ENCODE results near the gene SPSB2. TPM values are rescaled to one million over a fixed set of nuclear protein-coding genes. Genes with fewer than 3 reads are reported as not detected.

Gene SPSB2
- total and polyA plus RNA-seq, 2 experiments from 2014 or later = 4.4 to 4.8 TPM

DNA sequence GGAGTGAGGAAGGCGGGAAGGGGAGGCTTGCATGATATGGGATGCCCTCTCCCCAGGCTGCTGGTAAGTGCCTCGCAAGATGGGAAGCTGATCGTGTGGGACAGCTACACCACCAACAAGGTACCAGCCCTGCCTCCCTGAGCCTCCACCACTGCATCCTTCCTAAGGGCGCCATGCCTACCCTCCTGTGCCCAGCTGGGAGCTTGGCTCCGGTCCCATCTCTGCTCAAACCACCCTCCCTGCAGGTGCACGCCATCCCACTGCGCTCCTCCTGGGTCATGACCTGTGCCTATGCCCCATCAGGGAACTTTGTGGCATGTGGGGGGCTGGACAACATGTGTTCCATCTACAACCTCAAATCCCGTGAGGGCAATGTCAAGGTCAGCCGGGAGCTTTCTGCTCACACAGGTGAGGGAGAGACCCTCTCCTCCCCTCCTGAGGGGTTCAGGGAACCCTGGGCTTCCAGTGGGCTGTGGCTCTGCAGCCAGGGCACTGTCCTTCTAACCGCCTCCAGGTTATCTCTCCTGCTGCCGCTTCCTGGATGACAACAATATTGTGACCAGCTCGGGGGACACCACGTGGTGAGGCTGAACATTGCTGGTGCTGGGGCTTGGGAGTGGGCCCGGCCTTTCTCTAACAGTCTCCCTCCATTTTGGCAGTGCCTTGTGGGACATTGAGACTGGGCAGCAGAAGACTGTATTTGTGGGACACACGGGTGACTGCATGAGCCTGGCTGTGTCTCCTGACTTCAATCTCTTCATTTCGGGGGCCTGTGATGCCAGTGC, 29.8 kb downstream of the SPSB2 start:
- DNase-seq = no peak
- 82 to 87% methylated on average over 13 to 16 of the region's 16 CpGs for WGBS, 2 experiments (ENCODE audit: low coverage in 1 of 2, low lambda C conversion rate in 2 of 2, missing lambda C conversion rate in 2 of 2)
- Histone ChIP-seq H3K27ac (no peak overlapping the region), H3K36me3 (ENCODE audit: low read depth) (peaks cover 22% of the 10 kb centered on the region; the same call in 1 of the 2 replicates), H2AFZ (no peak overlapping the region), H3K4me2 (ENCODE audit: unreplicated experiment) (no peak overlapping the region), H3K27me3 (replicated peaks; ENCODE audit: insufficient read depth) (no peaks in the 10 kb centered on the region), H4K20me1 (ENCODE audit: insufficient read depth) (no peaks in the 10 kb centered on the region), H3K9me3 (ENCODE audit: low read depth) (no peaks in the 10 kb centered on the region), H3F3A (ENCODE audit: insufficient read depth) (no peaks in the 10 kb centered on the region), H3K9me2 (ENCODE audit: insufficient read depth) (no peaks in the 10 kb centered on the region), H3K4me1 (ENCODE audit: insufficient read depth) (no peaks in the 10 kb centered on the region), H3K4me3 (no peak overlapping the region), H3K9ac (no peak overlapping the region), H3K79me2 (ENCODE audit: insufficient read depth) (peaks cover 13% of the 10 kb centered on the region; the same call in 1 of the 2 replicates)
- in situ Hi-C loops (cut with MboI) = no loop called here
- TF ChIP-seq EZH2 (IDR thresholded peaks at IDR 0.05; ENCODE audit: insufficient read depth, poor library complexity, severe bottlenecking) (no peak), EZH2phosphoT487 (IDR thresholded peaks at IDR 0.05; ENCODE audit: insufficient read depth, low read depth) (no peak)

DNA sequence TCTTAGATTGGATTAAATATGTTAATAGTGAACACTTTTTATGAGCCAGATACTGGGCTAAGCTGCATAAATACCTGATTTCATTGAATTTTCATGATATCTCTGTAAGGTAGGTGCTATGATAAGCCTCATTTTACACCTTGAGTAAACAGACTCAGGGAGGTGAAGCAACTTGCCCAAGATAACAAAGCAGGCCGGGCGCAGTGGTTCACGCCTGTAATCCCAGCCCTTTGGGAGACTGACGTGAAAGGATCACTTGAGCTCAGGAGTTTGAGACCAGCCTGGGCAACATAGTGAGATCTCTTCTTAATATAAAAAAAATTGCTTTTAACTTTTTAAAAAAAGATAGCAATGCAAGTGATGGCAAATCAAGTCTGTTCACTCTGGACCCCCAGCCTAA, 31.0 kb downstream of the SPSB2 start:
- no peaks in the 10 kb centered on the region for H3K27me3 ChIP-seq (replicated peaks; ENCODE audit: insufficient read depth)
- no peak for DNase-seq
- no peak overlapping the region for H3K4me3 ChIP-seq
- TF ChIP-seq EZH2 (IDR thresholded peaks at IDR 0.05; ENCODE audit: insufficient read depth, poor library complexity, severe bottlenecking) (no peak), EZH2phosphoT487 (IDR thresholded peaks at IDR 0.05; ENCODE audit: insufficient read depth, low read depth) (no peak)
- WGBS, 2 experiments (ENCODE audit: low coverage in 1 of 2, low lambda C conversion rate in 2 of 2, missing lambda C conversion rate in 2 of 2) = 96% methylated on average over 4 of the region's 4 CpGs
- no peak overlapping the region for H3K4me2 ChIP-seq (ENCODE audit: unreplicated experiment)
- H3K36me3 ChIP-seq (ENCODE audit: low read depth) = peaks cover 13% of the 10 kb centered on the region; the same call in 1 of the 2 replicates
- no peaks in the 10 kb centered on the region for H4K20me1 ChIP-seq (ENCODE audit: insufficient read depth)
- H3K9ac ChIP-seq = no peak overlapping the region
- no peaks in the 10 kb centered on the region for H3F3A ChIP-seq (ENCODE audit: insufficient read depth)
- H3K9me2 ChIP-seq (ENCODE audit: insufficient read depth) = no peaks in the 10 kb centered on the region
- no peaks in the 10 kb centered on the region for H3K9me3 ChIP-seq (ENCODE audit: low read depth)
- H2AFZ ChIP-seq = no peak overlapping the region
- peaks cover 4% of the 10 kb centered on the region; the same call in 1 of the 2 replicates for H3K79me2 ChIP-seq (ENCODE audit: insufficient read depth)
- in situ Hi-C loops (cut with MboI) = no loop called here
- no peak overlapping the region for H3K27ac ChIP-seq
- H3K4me1 ChIP-seq (ENCODE audit: insufficient read depth) = no peaks in the 10 kb centered on the region

DNA sequence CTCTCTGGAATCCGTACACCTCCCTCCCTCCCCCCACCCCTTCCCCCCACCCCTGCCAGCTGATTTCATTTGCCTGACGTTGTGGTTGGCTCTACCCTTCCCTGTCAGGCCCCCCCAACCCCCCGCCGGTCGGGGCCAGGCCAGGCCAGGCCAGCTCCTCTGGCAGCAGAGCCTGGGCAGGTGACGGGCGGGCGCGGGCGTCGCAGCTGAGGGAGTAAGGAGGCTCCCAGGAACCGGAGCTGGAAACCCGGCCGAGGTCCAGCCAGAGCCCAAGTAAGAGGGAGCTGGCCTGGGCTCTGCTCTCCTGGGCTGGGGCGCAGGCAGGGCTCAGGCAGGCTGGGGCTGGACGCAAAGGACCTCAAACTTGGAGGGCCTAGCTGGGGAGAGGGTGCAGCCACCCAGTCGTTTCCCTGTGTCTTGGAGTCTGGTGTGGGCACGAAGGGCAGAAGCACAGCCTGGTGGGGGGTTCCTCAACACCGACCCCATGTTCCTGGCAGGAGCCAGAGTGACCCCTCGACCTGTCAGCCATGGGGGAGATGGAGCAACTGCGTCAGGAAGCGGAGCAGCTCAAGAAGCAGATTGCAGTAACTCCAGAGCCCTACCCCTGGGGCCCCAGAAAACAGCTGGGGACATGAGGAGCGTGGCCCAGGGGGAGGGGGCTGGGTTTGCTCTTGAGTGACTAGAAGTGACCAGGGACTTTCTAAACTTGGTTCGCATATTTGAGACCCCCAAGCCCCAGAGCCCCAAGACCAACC, 32.2 kb downstream of the SPSB2 start, which contains the start of gene GNB3:
Gene GNB3, plus strand, starts transcription at position 165 of the 755 bp plus-strand sequence. Its CDS starts 363 bp downstream, at position 528.
- no peak for DNase-seq
- H3K27me3 ChIP-seq (replicated peaks; ENCODE audit: insufficient read depth) = no peaks in the 10 kb centered on the region
- H3K4me1 ChIP-seq (ENCODE audit: insufficient read depth) = no peaks in the 10 kb centered on the region
- in situ Hi-C loops (cut with MboI) = no loop called here
- no peak within 1 kb of the TSS for H3K27ac ChIP-seq
- H3K9me2 ChIP-seq (ENCODE audit: insufficient read depth) = no peaks in the 10 kb centered on the region
- H3K9me3 ChIP-seq (ENCODE audit: low read depth) = no peaks in the 10 kb centered on the region
- no peak within 1 kb of the TSS for H3K4me3 ChIP-seq
- no peaks in the 10 kb centered on the region for H3K79me2 ChIP-seq (ENCODE audit: insufficient read depth)
- no peak within 1 kb of the TSS for H3K9ac ChIP-seq
- no peaks in the 10 kb centered on the region for H3F3A ChIP-seq (ENCODE audit: insufficient read depth)
- TF ChIP-seq EZH2 (IDR thresholded peaks at IDR 0.05; ENCODE audit: insufficient read depth, poor library complexity, severe bottlenecking) (no peak), EZH2phosphoT487 (IDR thresholded peaks at IDR 0.05; ENCODE audit: insufficient read depth, low read depth) (no peak)
- peaks cover 11% of the 10 kb centered on the region; the same call in 1 of the 2 replicates for H3K36me3 ChIP-seq (ENCODE audit: low read depth)
- 76 to 86% methylated on average over 19 to 24 of the region's 24 CpGs for WGBS, 2 experiments (ENCODE audit: low coverage in 1 of 2, low lambda C conversion rate in 2 of 2, missing lambda C conversion rate in 2 of 2)
- H4K20me1 ChIP-seq (ENCODE audit: insufficient read depth) = no peaks in the 10 kb centered on the region
- H3K4me2 ChIP-seq (ENCODE audit: unreplicated experiment) = no peak within 1 kb of the TSS
- no peak within 1 kb of the TSS for H2AFZ ChIP-seq

- no peaks in the 10 kb centered on the region for H3F3A ChIP-seq (ENCODE audit: insufficient read depth)
- H3K9me3 ChIP-seq (ENCODE audit: low read depth) = no peaks in the 10 kb centered on the region
- H3K9ac ChIP-seq = no peak overlapping the region
- H3K27me3 ChIP-seq (replicated peaks; ENCODE audit: insufficient read depth) = no peaks in the 10 kb centered on the region
- H4K20me1 ChIP-seq (ENCODE audit: insufficient read depth) = no peaks in the 10 kb centered on the region
- no peaks in the 10 kb centered on the region for H3K4me1 ChIP-seq (ENCODE audit: insufficient read depth)
- no peaks in the 10 kb centered on the region for H3K79me2 ChIP-seq (ENCODE audit: insufficient read depth)
- 80% methylated on average over 1 of the region's 1 CpG for WGBS, 2 experiments (ENCODE audit: low coverage in 1 of 2, low lambda C conversion rate in 2 of 2, missing lambda C conversion rate in 2 of 2)
- peaks cover 9% of the 10 kb centered on the region; the same call in 1 of the 2 replicates for H3K36me3 ChIP-seq (ENCODE audit: low read depth)
- no peak overlapping the region for H3K4me2 ChIP-seq (ENCODE audit: unreplicated experiment)
- in situ Hi-C loops (cut with MboI) = no loop called here
- H2AFZ ChIP-seq = no peak overlapping the region
- no peak for DNase-seq
- H3K9me2 ChIP-seq (ENCODE audit: insufficient read depth) = no peaks in the 10 kb centered on the region
- no peak overlapping the region for H3K4me3 ChIP-seq
- TF ChIP-seq EZH2 (IDR thresholded peaks at IDR 0.05; ENCODE audit: insufficient read depth, poor library complexity, severe bottlenecking) (no peak), EZH2phosphoT487 (IDR thresholded peaks at IDR 0.05; ENCODE audit: insufficient read depth, low read depth) (no peak)
- no peak overlapping the region for H3K27ac ChIP-seq
These were observed 32.8 kb downstream of the SPSB2 start for GRCh38 chr12:6840330-6840729.

Data from GM23248 (cell line).